ENCODE results near the gene MALRD1.

The MALRD1 gene

GRCh38 chr10:19245889-19246752, 197.5 kb downstream of the MALRD1 start:
- no peak for DNase-seq

GRCh38 chr10:19247843-19248242, 199.2 kb downstream of the MALRD1 start:
- no peak for DNase-seq

GRCh38 chr10:19250546-19250945, 201.9 kb downstream of the MALRD1 start:
- no peak for DNase-seq

- DNase-seq = no peak
Observed at GRCh38 chr10:19252531-19252930, 203.9 kb downstream of the MALRD1 start.

GRCh38 chr10:19256331-19256730, 207.7 kb downstream of the MALRD1 start:
- DNase-seq = no peak

- DNase-seq = no peak
Observed at GRCh38 chr10:19263262-19263661, 214.7 kb downstream of the MALRD1 start.

GRCh38 chr10:19283285-19283684, 234.7 kb downstream of the MALRD1 start:
- no peak for DNase-seq

GRCh38 chr10:19283786-19284185, 235.2 kb downstream of the MALRD1 start:
- no peak for DNase-seq

GRCh38 chr10:19290770-19291169, 242.2 kb downstream of the MALRD1 start:
- no peak for DNase-seq

- DNase-seq = no peak
Observed at GRCh38 chr10:19294233-19294632, 245.6 kb downstream of the MALRD1 start.

GRCh38 chr10:19299645-19300044, 251.0 kb downstream of the MALRD1 start:
- DNase-seq = no peak

GRCh38 chr10:19302117-19302516, 253.5 kb downstream of the MALRD1 start:
- no peak for DNase-seq

GRCh38 chr10:19310066-19310465, 261.5 kb downstream of the MALRD1 start:
- DNase-seq = no peak

GRCh38 chr10:19316204-19316870, 267.7 kb downstream of the MALRD1 start:
- DNase-seq = no peak

- no peak for DNase-seq
Observed at GRCh38 chr10:19317952-19318351, 269.4 kb downstream of the MALRD1 start.

GRCh38 chr10:19325581-19325980, 277.0 kb downstream of the MALRD1 start:
- no peak for DNase-seq

GRCh38 chr10:19328582-19328981, 280.0 kb downstream of the MALRD1 start:
- no peak for DNase-seq

GRCh38 chr10:19329475-19329874, 280.9 kb downstream of the MALRD1 start:
- no peak for DNase-seq

GRCh38 chr10:19332304-19332703, 283.7 kb downstream of the MALRD1 start:
- no peak for DNase-seq

- DNase-seq = no peak
Observed at GRCh38 chr10:19333631-19334030, 285.0 kb downstream of the MALRD1 start.

- no peak for DNase-seq
Observed at GRCh38 chr10:19347621-19348020, 299.0 kb downstream of the MALRD1 start.

GRCh38 chr10:19367176-19367575, 318.6 kb downstream of the MALRD1 start:
- DNase-seq = no peak

GRCh38 chr10:19373988-19374387, 325.4 kb downstream of the MALRD1 start:
- no peak for DNase-seq

GRCh38 chr10:19385846-19386450, 337.3 kb downstream of the MALRD1 start:
- DNase-seq = no peak
